Tongue (tissue), 2 donors: ENCODE results near the gene CLDN2. TPM values are rescaled to one million over a fixed set of nuclear protein-coding genes. Genes with fewer than 3 reads are reported as not detected.
"Not testable (repeated sequence)": the region's sequence is repeated elsewhere in the genome, so short reads cannot be mapped to it uniquely, and the experiment has no call there.

Experiments used
- DNase-seq: peaks from one replicate; pipeline ENCODE4 v3.0.0-alpha.2; 2015
- total RNA-seq: library from RNA; depleted of rRNA; stranded (reverse); fragments of >200 nt; gene quantifications from one replicate; pipeline ENCODE4 v1.2.3, GENCODE V29; 2014

CLDN2 gene, protein sequence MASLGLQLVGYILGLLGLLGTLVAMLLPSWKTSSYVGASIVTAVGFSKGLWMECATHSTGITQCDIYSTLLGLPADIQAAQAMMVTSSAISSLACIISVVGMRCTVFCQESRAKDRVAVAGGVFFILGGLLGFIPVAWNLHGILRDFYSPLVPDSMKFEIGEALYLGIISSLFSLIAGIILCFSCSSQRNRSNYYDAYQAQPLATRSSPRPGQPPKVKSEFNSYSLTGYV
- total RNA-seq, result 1.3 TPM

DNA sequence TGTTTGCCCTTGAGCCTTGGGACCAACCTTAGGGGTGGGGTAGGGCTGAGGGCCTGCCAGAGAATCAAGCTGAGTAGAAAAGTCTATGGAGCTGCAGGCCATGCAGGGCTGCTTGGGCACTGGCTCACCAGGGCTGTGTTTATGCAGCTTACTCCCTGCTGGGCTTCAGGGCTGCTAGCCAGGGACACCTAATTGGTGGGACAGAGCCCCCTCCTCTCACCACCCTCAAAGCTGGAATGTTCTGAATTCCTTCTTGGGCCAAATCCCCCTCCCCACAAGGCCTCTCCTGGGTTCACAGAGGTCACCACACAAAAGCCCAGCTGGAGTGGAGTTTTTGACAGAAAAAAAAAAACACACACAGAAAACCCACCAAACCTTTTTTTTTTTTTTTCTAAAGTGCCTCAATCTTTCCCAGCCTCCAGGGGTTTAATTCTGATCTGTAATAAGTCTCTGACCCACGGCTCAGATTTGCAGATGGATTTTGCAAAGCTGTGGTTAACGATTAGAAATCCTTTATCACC lies at the start of gene CLDN2:
CLDN2 (plus strand) TSS at position 471 of the 521 bp plus-strand sequence. CDS start 7,827 bp downstream, outside the sequence.
- no peak for DNase-seq

- not testable (repeated sequence) for DNase-seq
These were observed 47.4 kb upstream of the CLDN2 start for GRCh38 chrX:106872796-106873195.

GRCh38 chrX:106874075-106874474 lies 46.1 kb upstream of the CLDN2 start:
- no peak for DNase-seq

DNA sequence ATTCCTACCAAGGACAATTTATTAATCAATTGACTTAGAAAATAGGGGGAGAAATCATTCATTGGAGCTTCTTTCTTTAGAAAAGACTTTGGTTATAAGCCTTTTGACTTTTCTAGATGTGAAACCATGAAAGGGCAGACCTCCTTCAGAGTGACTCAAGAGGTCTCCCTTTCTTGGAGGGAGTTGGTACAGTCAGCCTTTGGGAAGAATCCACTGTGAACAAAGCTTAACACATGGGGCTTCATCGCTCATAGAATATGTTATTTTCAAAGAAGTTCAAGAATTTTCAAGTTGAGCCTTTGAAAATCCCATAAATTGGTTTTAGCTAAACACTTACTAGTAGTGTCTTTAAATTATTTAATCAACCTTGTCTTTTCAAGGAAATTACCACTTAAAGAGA lies 45.1 kb upstream of the CLDN2 start:
- DNase-seq, result no peak

- DNase-seq, result no peak
These were observed 30.7 kb upstream of the CLDN2 start for GRCh38 chrX:106889468-106889867.

- DNase-seq, result peak; percentile 46
These were observed 28.3 kb upstream of the CLDN2 start for GRCh38 chrX:106891762-106892460.

GRCh38 chrX:106894392-106894909 lies 25.8 kb upstream of the CLDN2 start:
- peak; percentile 74 for DNase-seq

- peak; percentile 30 for DNase-seq
These were observed 25.2 kb upstream of the CLDN2 start for GRCh38 chrX:106894978-106895452.

DNA sequence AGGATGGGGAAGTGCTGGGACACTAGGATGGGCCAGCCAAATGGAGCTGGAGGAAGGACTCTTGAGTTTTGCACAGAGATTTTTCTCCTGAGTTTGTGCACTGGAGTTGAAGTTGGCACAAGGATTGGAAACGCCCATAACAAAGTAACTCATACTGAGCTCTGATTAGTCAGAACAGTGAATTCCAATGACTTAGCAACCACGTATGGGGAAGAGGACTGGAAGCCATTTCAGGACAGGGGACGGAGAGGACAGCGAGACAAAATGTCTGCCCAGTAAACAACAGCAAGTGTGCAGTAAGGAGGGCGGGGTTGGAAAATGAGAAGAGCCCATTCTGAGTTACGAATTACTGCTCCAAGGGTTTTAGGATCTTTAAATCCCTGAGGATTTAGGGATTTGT lies 22.9 kb upstream of the CLDN2 start:
- no peak for DNase-seq

DNA sequence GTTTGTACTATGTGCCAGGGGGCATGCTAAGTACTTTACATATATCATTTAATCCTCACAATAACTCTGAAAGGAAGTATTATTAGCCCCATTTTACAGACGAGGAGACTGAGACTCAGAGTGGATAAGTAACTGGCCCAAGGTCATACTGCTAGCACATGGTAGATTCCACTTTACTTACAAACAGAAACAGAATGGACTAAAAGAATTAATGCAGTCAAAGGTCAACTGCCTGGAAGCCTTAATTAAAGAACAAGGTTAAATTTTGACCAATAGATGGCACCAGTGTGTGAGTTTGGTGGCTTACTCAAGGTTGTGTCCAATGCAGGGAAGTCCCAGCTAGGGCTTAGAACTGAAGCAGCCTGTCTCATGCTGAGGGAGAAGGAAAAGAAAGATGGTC lies 21.7 kb upstream of the CLDN2 start:
- DNase-seq, result peak; percentile 27

- DNase-seq, result no peak
These were observed 20.9 kb upstream of the CLDN2 start for GRCh38 chrX:106899276-106899675.

DNA sequence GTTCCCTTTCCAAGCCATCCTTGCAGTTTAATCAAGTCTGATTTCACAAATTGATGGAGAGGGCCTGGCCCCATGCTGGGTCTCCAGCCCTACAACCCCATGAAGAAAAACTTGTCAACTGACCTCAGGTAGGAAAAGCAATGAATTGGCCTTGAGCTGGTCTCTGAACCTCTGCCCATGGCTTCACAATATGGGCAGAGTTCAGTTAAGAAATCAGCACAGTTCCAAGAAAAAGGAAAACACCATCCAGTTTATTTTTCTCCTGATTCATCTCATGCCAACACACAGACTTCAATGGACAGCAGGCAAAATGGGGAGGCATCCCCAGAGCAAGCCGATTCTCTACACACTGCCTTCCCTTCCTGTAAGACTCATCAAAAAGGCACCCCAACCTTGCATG lies 20.4 kb upstream of the CLDN2 start:
- DNase-seq, result no peak

GRCh38 chrX:106901341-106901740 lies 18.9 kb upstream of the CLDN2 start:
- DNase-seq, result no peak

DNA sequence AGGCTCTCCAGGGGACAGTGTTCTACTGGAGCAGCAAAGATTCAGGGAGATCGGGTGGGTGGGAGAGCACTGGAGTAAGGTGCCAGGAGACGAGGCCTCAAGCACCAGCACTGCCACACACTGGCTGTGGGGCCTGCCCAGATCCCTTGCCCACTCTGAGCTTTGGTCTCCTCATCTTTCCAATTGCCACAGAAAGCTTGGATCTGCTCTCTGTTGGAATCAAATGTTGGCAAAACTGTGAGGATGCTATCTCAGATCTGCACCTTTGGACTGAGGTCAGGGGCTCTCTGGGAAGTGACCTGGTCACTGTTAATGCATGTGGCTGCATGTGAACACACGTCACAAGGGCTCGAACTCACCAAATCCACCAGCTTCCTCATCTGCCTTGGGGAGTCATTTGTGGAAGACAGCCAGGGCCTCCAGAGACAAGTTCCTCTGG lies 18.4 kb upstream of the CLDN2 start:
- DNase-seq, result no peak

DNA sequence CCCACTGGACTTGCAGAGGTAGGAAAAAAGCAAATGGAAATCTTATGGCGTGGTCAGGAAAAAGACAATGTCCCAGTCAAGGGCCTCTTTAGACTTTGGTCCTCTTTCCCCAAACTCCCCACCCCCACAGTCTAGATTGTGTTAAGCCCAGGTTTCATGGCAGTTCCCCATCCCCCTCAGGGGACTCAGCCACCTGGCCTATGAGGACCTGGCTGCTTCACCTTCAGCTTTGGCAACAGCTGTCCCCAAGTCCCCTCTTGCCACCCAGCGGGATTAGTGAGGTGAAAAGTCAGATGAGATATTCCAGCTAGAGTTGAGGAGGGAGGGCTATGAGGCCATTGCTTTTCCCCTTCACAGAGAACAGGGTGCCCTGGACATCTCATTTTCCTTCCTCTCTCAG lies 17.5 kb upstream of the CLDN2 start:
- DNase-seq, result no peak

DNA sequence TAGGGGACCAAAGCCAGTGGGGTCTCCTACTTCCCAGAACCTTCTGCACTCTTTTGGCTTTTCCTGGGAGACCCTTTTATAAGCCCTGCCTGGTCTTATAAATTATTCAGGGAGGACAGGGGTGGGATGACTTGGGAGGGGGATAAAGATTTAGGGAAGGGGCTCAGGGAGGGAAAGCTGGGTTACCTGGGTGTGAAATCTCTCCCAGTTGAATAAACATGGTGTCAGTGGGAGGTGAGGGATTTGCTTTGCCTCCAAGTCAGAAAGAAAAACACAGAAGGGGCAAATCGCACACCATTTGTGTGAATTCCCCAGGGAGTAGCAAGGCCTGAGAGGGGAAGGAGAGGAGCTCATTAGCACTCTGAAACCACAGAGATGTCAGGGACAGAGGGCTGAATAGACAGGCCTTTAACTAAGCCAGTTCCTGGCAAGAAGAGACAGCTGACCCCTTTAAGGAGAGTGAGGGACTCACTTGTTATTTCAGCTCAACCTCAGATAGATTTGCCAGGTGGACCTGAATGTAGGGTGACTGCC lies 16.8 kb upstream of the CLDN2 start, which contains the start of gene RIPPLY1:
RIPPLY1 (minus strand) TSS at position 51 of the 534 bp plus-strand sequence. CDS start 54 bp downstream, outside the sequence.
- DNase-seq, result no peak

DNA sequence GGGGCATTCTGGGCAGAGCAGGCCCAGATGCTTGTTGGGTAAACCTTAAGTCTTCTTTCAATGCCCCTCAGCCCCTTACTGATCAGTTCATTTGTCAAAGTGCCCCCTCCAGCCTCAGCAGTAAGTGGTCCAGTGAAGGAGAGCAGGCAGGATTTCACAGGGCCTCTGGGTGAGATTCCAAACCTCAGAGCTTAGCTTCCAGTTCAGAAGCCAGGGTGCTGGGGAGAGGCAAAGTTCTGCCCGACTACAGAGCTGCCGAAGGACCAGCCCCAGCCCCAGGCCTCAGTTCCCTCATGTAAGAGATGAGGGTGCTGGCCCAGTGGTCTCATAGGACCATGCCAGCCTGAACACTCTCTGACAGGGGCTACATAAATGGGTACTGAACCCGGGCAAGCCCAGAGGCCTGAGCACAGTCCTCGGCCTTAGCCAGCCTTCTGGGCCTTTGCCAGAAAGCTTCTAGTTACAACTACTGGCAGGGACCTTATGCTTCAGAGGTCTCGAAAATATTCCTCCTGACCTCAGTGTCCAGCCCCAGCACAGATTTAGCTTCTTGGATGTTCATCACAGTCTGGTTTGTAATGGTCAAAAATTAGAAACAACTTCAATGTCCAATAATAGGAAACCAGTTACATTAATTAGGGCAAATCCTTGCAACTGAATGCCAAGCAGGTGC lies 16.2 kb upstream of the CLDN2 start:
- DNase-seq, result no peak

DNA sequence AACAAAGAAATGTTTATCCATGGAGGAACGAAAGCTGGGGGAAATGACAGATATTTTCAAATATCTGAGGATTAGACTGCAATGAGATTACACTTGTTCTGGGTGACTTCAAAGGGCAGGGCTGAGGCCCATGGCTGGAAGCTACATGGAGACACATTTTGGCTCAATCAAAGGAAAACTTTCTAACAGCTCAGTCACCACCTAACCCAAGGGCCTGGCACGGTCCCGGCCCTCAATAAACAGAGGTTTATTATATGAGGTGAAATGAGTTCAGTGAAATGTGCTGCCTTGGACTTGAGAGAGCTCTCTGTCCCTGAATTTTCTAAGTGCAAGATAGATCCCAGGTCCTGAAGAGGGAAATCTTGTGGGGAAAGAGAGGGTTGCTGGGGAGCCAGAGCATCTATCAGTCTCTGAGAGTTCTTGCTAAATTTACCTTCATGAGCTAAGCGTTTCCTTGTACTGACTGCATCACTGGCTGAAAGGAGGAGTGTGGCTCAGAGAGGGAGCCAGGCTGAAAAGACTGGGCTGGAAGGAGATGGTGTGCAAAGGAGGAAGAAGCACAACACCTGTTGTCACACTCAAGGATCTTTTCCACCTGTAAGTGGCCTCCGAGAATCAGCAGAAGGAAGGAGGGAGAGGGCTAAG lies 15.0 kb upstream of the CLDN2 start:
- DNase-seq, result no peak

DNA sequence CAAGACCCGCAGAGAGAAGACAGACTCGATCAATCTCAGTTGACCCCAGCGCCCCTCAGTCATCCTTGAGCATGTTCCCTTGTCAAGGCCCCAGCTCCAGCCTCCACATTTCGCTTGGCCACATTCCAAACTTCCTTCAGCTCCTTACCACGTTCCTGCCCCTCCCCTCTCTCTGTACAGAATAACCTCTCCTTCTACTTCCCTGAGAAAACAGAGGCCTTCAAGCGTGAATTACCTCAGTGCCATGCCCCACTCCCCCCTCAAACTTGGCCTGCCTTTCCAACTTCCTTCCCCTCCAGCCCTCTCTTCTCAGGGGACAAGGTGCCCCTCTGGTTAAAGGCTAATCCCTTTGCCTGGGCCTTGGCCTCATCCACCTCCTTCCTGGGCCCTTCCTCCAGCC lies 13.8 kb upstream of the CLDN2 start:
- DNase-seq, result peak; percentile 30

GRCh38 chrX:106912864-106913263 lies 7.3 kb upstream of the CLDN2 start:
- no peak for DNase-seq

- no peak for DNase-seq
These were observed 2.2 kb upstream of the CLDN2 start for GRCh38 chrX:106917830-106918500.
